ENCODE measurements around the gene TMEM231.
A peak's percentile ranks its signal among the peaks of the same experiment; 100 is the strongest.

- TF ChIP-seq ATF2 (IDR thresholded peaks at IDR 0.05; ENCODE audit: low read length) (no peak), MAFK (IDR thresholded peaks at IDR 0.05; ENCODE audit: low read depth, low read length) (no peak), EGR1 (IDR thresholded peaks at IDR 0.05; ENCODE audit: borderline replicate concordance, low read depth, low read length) (no peak), POLR2AphosphoS5 (IDR thresholded peaks at IDR 0.05; ENCODE audit: low read depth, low read length) (0 out of 2 replicates have a peak, but pooled peaks have one; percentile 14), RAD21 (IDR thresholded peaks at IDR 0.05 in 1 of 2, conservative IDR thresholded peaks at IDR 0.05 in 1 of 2; ENCODE audit: low read depth in 2 of 2, low read length in 2 of 2) (no peak), ATF3 (IDR thresholded peaks at IDR 0.05; ENCODE audit: insufficient read depth, low read depth, low read length) (no peak), POLR2A (IDR thresholded peaks at IDR 0.05; ENCODE audit: control extremely low read depth in 1 of 2, low read depth in 2 of 2, low read length in 2 of 2) (no peak), BCL11A (IDR thresholded peaks at IDR 0.05; ENCODE audit: low read depth in 2 of 2, low read length in 2 of 2) (no peak), JUND (IDR thresholded peaks at IDR 0.05; ENCODE audit: low read length) (no peak), CTCF (IDR thresholded peaks at IDR 0.05; ENCODE audit: control extremely low read depth in 1 of 3, insufficient read depth in 1 of 3, low read depth in 1 of 3, low read length in 3 of 3) (no peak), GTF2F1 (IDR thresholded peaks at IDR 0.05; ENCODE audit: borderline replicate concordance, low read depth, low read length) (no peak; the same call in 1 of the 2 replicates), USF2 (IDR thresholded peaks at IDR 0.05; ENCODE audit: low read length) (no peak), SRF (IDR thresholded peaks at IDR 0.05; ENCODE audit: low read depth, low read length) (no peak)
Measured at GRCh38 chr16:75494661-75495075, 61.4 kb downstream of the TMEM231 start.
